ENCODE measurements around the gene SHC4. TPM values are rescaled to one million over a fixed set of nuclear protein-coding genes. Genes with fewer than 3 reads are reported as not detected.

Gene SHC4
- total and polyA plus RNA-seq, 7 donors, result under 0.01 to 4.6 (median 2.2) TPM; not detected in 1

DNA sequence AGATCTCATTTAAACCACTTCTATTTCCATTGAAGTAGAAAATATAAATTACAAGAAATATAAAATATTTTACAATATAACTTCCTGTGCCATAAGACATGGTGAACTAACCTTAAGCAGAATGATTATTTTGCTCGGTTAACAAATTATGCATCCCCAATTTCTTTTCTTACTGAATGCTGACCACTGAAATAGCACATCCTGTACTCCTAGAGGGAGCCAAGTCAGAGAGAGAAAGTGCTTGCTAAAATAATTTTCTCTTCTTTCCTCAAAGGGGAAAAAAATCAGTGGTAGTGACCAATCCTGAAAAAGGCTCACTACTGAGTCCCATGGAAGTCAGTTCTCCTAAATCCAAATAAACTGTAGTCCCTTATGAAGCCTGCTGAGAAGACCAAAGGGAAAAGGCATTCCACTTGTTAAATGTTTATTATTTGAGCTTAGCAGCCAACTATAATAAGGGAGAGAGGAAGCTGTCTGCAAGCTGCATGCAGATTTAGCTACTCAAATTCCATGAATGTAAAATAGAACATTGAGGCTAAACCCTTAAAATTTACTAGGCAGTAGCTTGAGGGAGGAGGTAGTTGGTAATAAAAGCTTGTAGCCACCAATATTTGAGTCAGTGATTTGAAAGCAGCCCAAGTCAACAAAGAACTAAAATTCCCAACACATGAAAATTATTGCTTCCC is 185.9 kb downstream of the SHC4 start:
- H3K9me3 ChIP-seq, result no peaks in the 10 kb centered on the region
- intact Hi-C loops (cut with DNase I), result no loop called here
- H3K27me3 ChIP-seq, result no peaks in the 10 kb centered on the region
- TF ChIP-seq POLR2AphosphoS5 (IDR thresholded peaks at IDR 0.05) (no peak), POLR2A (IDR thresholded peaks at IDR 0.05) (no peak), EP300 (IDR thresholded peaks at IDR 0.05) (no peak)
- TF ChIP-seq, protein P1, sequence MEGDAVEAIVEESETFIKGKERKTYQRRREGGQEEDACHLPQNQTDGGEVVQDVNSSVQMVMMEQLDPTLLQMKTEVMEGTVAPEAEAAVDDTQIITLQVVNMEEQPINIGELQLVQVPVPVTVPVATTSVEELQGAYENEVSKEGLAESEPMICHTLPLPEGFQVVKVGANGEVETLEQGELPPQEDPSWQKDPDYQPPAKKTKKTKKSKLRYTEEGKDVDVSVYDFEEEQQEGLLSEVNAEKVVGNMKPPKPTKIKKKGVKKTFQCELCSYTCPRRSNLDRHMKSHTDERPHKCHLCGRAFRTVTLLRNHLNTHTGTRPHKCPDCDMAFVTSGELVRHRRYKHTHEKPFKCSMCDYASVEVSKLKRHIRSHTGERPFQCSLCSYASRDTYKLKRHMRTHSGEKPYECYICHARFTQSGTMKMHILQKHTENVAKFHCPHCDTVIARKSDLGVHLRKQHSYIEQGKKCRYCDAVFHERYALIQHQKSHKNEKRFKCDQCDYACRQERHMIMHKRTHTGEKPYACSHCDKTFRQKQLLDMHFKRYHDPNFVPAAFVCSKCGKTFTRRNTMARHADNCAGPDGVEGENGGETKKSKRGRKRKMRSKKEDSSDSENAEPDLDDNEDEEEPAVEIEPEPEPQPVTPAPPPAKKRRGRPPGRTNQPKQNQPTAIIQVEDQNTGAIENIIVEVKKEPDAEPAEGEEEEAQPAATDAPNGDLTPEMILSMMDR (IDR thresholded peaks at IDR 0.05), result no peak
- H3K4me1 ChIP-seq, result no peaks in the 10 kb centered on the region
- H3K27ac ChIP-seq, result peak overlapping the region in 2 of 4 donors; percentile 22 to 47
- 86 to 93% methylated on average over 1 of the region's 1 CpG for WGBS, 2 donors
- H3K4me3 ChIP-seq, result no peak overlapping the region
- no peak for DNase-seq
- peaks cover 0 to 23% (median 0%) of the 10 kb centered on the region in 4 donors for H3K36me3 ChIP-seq

DNA sequence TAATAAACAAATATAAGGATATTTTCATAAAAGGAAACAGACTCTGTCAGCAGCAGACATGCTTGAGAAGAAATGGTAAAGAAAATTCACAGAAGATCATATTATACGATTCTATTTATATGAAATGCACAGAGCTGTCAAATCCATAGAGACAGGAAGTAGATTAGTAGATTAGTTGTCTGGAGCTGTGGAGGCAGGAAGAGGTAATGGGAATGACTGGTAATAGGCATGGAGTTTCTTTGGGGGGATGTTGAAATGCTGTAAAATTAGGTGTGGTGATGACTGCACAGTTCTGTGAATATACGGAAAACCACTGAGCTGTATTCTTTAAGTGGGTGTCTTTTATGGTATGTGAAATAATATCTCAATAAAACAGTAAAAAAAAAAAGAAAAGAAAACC is 188.2 kb downstream of the SHC4 start:
- H3K4me1 ChIP-seq, result no peaks in the 10 kb centered on the region
- intact Hi-C loops (cut with DNase I), result no loop called here
- no peaks in the 10 kb centered on the region for H3K27me3 ChIP-seq
- H3K27ac ChIP-seq, result no peak overlapping the region
- no peak for DNase-seq
- WGBS, 2 donors, result 91 to 94% methylated on average over 2 of the region's 2 CpGs
- TF ChIP-seq, protein P1 (IDR thresholded peaks at IDR 0.05), result no peak
- no peak for TF ChIP-seq EP300 (IDR thresholded peaks at IDR 0.05)
- TF ChIP-seq POLR2AphosphoS5 (IDR thresholded peaks at IDR 0.05), result no peak
- no peak for TF ChIP-seq POLR2A (IDR thresholded peaks at IDR 0.05)
- H3K4me3 ChIP-seq, result no peak overlapping the region
- H3K9me3 ChIP-seq, result no peaks in the 10 kb centered on the region
- H3K36me3 ChIP-seq, result peaks cover 0 to 12% (median 0%) of the 10 kb centered on the region in 4 donors

DNA sequence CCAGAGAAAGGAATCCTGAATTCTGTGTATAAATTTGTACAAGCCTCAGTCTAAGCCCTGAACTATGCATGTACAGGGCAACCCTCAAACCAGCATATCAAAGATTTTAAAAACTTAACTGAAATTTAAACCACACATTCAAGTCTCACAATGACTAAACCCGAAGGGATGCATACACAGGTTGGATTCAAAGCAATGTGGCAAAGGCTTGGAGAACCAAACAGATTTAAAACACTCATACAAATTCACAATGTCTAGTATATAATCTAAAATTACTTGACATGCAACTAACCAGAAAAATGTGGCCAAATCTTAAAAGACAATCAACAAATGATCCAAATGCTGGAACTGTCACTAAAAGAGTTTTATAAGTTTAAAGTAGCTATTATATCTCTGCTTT is 189.2 kb downstream of the SHC4 start:
- 95 to 99% methylated on average over 1 of the region's 1 CpG for WGBS, 2 donors
- H3K27ac ChIP-seq, result no peak overlapping the region
- intact Hi-C loops (cut with DNase I), result no loop called here
- H3K4me3 ChIP-seq, result no peak overlapping the region
- no peaks in the 10 kb centered on the region for H3K9me3 ChIP-seq
- no peak for DNase-seq
- H3K27me3 ChIP-seq, result no peaks in the 10 kb centered on the region
- TF ChIP-seq, protein P1 (IDR thresholded peaks at IDR 0.05), result no peak
- TF ChIP-seq POLR2AphosphoS5 (IDR thresholded peaks at IDR 0.05) (no peak), EP300 (IDR thresholded peaks at IDR 0.05) (no peak), POLR2A (IDR thresholded peaks at IDR 0.05) (no peak)
- peaks cover 0 to 7% (median 0%) of the 10 kb centered on the region in 4 donors for H3K36me3 ChIP-seq
- H3K4me1 ChIP-seq, result no peaks in the 10 kb centered on the region

Small RNA genes lying within 50 kb of the gene (small RNA-seq; reads per million reads assigned to genes)
- 0 reads per million in 3 donors for gene RF00019

Other genes with a start within 250 kb of the SHC4 start
- gene CEP152, start 152.8 kb downstream of the SHC4 start, total RNA-seq, result 1 to 10 TPM; 3.1 to 5.1 (median 3.7) TPM
- gene CEP152, start 152.8 kb downstream of the SHC4 start, polyA plus RNA-seq, result 1 to 10 TPM in 1 of 3 donors, under 1 TPM in 2; 0.46 to 2.5 (median 0.60) TPM
- 100 to 1,000 TPM; 291 to 343 (median 332) TPM for gene EID1, start 85.8 kb downstream of the SHC4 start, total RNA-seq
- 100 to 1,000 TPM in 1 of 3 donors, 10 to 100 TPM in 2; 88.7 to 130 (median 94.1) TPM for gene EID1, start 85.8 kb downstream of the SHC4 start, polyA plus RNA-seq
- 10 to 100 TPM; 34.1 to 47.6 (median 41.2) TPM for gene SECISBP2L, start 82.5 kb upstream of the SHC4 start, total RNA-seq
- 10 to 100 TPM in 1 of 3 donors, 1 to 10 TPM in 2; 7.2 to 11.8 (median 9.5) TPM for gene SECISBP2L, start 82.5 kb upstream of the SHC4 start, polyA plus RNA-seq
- gene COPS2, start 191.7 kb upstream of the SHC4 start, total RNA-seq, result 100 to 1,000 TPM in 1 of 4 donors, 10 to 100 TPM in 3; 88.9 to 142 (median 98.5) TPM
- 10 to 100 TPM; 35.7 to 48.8 (median 37.8) TPM for gene COPS2, start 191.7 kb upstream of the SHC4 start, polyA plus RNA-seq
- 10 to 100 TPM; 23.3 to 61.1 (median 39.4) TPM for gene GALK2, start 206.3 kb upstream of the SHC4 start, total RNA-seq
- 10 to 100 TPM; 21.6 to 45.5 (median 23.9) TPM for gene GALK2, start 206.3 kb upstream of the SHC4 start, polyA plus RNA-seq